Measurements from ENCODE around the gene CPA4.
"Not testable (repeated sequence)": the region's sequence is repeated elsewhere in the genome, so short reads cannot be mapped to it uniquely, and the experiment has no call there.

CPA4 gene

GRCh38 chr7:130303551-130303950 lies 10.6 kb downstream of the CPA4 start:
- DNase-seq, result no peak

- DNase-seq, result no peak
Observed at GRCh38 chr7:130303982-130304381, 11.0 kb downstream of the CPA4 start.

GRCh38 chr7:130304878-130305277 lies 11.9 kb downstream of the CPA4 start:
- DNase-seq, result no peak

- peak; percentile 94 for DNase-seq
Observed at GRCh38 chr7:130305433-130306042, 12.6 kb downstream of the CPA4 start.

- no peak for DNase-seq
Observed at GRCh38 chr7:130309986-130310385, 17.0 kb downstream of the CPA4 start.

GRCh38 chr7:130314305-130314704 lies 21.3 kb downstream of the CPA4 start:
- DNase-seq, result no peak

GRCh38 chr7:130319541-130319940 lies 26.6 kb downstream of the CPA4 start:
- no peak for DNase-seq

GRCh38 chr7:130321542-130322229 lies 28.7 kb downstream of the CPA4 start:
- not testable (repeated sequence) for DNase-seq

- DNase-seq, result no peak
Observed at GRCh38 chr7:130322615-130323014, 29.7 kb downstream of the CPA4 start.

- DNase-seq, result no peak
Observed at GRCh38 chr7:130324306-130324943, 31.5 kb downstream of the CPA4 start.

GRCh38 chr7:130329681-130330080 lies 36.7 kb downstream of the CPA4 start:
- DNase-seq, result peak; percentile 67

- no peak for DNase-seq
Observed at GRCh38 chr7:130332259-130333053, 39.5 kb downstream of the CPA4 start.

GRCh38 chr7:130333832-130334231 lies 40.9 kb downstream of the CPA4 start:
- no peak for DNase-seq

- no peak for DNase-seq
Observed at GRCh38 chr7:130334274-130334673, 41.3 kb downstream of the CPA4 start.

- DNase-seq, result no peak
Observed at GRCh38 chr7:130337410-130337971, 44.5 kb downstream of the CPA4 start.

GRCh38 chr7:130338233-130338632 lies 45.3 kb downstream of the CPA4 start:
- DNase-seq, result no peak

- DNase-seq, result no peak
Observed at GRCh38 chr7:130341882-130342281, 48.9 kb downstream of the CPA4 start.

GRCh38 chr7:130342701-130343380 lies 49.9 kb downstream of the CPA4 start:
- no peak for DNase-seq

- no peak for DNase-seq
Observed at GRCh38 chr7:130344271-130344866, 51.4 kb downstream of the CPA4 start, which contains the start of gene CPA5. Gene CPA5 (plus strand): TSS chr7:130344816. CDS start chr7:130346486, 1,670 bp downstream.

GRCh38 chr7:130345136-130345535 lies 52.2 kb downstream of the CPA4 start:
- DNase-seq, result peak; percentile 92

GRCh38 chr7:130345725-130346124 lies 52.8 kb downstream of the CPA4 start:
- no peak for DNase-seq

Data from NCI-H2227 treated with DMSO at 0.1 percent for 48 hours (cell line).